NCI-H446 treated with DMSO at 0.1 percent for 48 hours (cell line): Measurements from ENCODE around the gene BARHL2.

ENCODE experiments used
- DNase-seq: peaks from one replicate; lab custom pipeline; 2025; lab: John Stamatoyannopoulos, UW

The BARHL2 gene

GRCh38 chr1:90716552-90717355 is at the start of gene BARHL2:
Gene BARHL2, minus strand, starts transcription at chr1:90717302. Its CDS starts 107 bp downstream, at chr1:90717195.
- no peak for DNase-seq

GRCh38 chr1:90763930-90764329 is 46.8 kb upstream of the BARHL2 start:
- DNase-seq: no peak

DNA sequence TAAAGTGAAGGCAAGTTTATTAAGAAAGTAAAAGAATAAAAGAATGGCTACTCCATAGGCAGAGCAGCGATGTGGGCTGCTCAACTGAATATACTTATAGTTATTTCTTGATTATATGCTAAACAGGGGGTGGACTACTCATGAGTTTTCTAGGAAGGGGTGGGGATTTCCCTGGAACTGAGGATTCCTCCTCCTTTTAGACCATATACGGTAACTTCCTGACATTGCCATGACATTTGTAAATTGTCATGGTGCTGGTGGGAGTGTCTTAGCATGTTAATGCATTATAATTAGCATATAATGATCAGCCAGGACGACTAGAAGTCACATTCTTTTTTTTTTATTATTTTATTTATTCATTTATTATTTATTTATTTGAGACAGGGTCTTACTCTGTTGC is 46.4 kb upstream of the BARHL2 start:
- no peak for DNase-seq

- peak; percentile 48 for DNase-seq
Observed at GRCh38 chr1:90761781-90762589, 44.9 kb upstream of the BARHL2 start.

DNA sequence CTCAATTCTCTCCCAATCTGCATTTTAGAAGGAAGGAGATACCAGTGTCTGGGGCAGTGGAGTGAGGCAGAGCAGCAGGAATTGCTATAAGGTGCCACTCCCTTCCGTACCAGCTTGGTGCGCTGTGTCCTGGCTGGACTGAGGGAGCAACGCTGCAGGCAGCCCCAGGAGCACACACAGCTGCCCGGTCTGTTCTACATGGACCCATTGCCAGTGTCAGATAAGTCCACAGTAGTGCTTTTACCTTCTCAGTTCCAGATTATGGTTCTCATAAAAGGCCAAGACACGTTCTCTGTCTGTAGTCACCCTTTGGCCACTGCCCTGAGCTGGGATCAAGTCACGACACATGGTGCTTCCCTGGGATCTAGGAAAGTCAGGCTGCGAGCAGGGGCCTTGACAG is 44.1 kb upstream of the BARHL2 start:
- no peak for DNase-seq

GRCh38 chr1:90753556-90753955 is 36.5 kb upstream of the BARHL2 start:
- no peak for DNase-seq

DNA sequence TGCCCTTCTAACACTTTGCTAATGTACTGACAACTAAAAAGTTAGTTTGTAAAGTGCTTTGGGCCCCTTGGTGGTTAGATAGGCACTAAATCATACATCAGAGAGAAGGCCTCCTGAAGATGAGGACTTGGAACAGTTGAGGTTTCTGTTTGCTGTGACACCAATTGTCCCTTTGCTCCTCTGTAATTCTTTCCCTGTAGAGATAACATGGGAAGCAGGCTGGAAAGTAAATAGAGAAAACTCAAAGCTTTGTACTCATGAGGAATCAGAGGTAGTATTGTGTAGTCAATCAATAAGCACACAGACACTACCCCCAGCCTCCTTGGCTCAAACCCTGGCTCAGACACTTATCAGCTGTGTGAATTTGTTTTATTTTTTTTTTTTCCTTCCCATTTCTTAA is 31.6 kb upstream of the BARHL2 start:
- DNase-seq: no peak

DNA sequence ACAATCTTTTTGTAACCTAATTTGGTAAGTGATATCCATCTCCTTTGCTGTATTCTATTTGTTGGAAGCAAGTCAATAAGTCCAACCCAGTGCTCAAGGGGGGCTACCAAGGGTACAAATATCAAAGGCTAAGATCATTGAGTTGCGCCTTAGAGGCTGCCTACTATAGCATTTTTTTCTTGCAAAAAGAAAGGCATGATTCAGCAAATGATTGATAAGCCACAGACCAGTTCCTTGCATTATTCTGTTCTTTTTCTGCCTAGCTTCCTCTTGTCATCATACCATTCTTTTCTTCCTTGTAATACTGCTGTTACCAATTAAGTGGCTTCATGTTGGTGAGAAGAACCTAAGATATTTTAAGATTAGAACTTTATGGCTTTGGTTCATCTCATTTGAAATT is 29.8 kb upstream of the BARHL2 start:
- DNase-seq: no peak

DNA sequence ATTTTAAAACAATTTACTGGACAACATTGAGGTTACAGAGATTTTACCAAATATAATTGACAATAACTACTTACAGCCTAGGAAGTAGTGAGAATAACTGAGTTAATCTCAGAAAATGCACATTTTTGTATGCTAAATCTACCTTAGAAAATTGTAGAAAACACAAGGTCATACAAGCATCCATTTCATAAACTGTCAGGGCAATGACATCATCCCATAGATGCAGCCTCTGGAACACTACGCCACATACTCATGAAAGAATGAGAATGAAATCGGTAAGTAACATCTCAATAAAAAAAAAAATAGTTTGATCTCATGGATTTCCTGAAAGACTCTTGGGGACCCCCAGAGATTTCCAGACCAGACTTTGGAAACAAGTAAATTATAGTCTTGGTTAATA is 28.9 kb upstream of the BARHL2 start:
- no peak for DNase-seq

GRCh38 chr1:90732136-90732535 is 15.0 kb upstream of the BARHL2 start:
- DNase-seq: peak; percentile 20

- DNase-seq: no peak
Observed at GRCh38 chr1:90731382-90732050, 14.4 kb upstream of the BARHL2 start.

GRCh38 chr1:90730243-90731022 is 13.3 kb upstream of the BARHL2 start:
- DNase-seq: no peak

DNA sequence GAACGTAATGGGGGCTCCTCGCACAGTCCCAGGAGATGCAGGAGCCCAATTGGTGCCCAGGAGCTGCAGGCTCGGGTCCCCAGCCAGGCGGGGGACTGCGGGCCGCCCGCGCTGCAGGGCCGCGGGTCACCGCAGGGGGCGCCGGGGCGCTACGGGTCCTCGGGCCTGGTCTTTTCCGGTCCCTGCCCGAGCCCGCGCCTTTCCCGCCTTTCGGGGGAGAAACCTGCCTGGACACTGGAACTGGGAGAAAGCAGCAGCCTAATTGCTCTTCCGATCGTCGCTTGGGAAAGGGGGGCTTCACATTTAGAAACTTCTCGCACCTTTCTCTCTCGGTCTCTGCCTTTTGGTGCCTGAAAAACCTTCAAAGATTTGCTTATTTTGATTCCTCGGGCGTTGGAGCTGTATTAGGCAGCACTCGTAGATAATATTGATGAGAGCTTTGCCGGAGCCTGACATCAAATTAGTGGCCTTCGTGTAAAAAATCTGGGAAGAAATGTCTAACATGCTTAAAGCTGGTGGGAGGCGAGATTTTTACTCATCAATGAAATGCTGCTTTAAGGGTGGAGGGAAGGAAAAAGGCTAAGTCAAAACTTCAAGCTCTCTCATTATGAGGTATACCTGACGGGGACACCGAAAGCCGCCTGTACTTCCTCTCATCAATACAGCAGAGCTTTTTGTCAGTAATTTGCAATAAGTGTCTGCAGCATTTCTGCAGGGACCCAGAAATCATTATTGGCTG is 12.6 kb upstream of the BARHL2 start:
- no peak for DNase-seq

- DNase-seq: no peak
Observed at GRCh38 chr1:90728502-90729287, 11.6 kb upstream of the BARHL2 start.

DNA sequence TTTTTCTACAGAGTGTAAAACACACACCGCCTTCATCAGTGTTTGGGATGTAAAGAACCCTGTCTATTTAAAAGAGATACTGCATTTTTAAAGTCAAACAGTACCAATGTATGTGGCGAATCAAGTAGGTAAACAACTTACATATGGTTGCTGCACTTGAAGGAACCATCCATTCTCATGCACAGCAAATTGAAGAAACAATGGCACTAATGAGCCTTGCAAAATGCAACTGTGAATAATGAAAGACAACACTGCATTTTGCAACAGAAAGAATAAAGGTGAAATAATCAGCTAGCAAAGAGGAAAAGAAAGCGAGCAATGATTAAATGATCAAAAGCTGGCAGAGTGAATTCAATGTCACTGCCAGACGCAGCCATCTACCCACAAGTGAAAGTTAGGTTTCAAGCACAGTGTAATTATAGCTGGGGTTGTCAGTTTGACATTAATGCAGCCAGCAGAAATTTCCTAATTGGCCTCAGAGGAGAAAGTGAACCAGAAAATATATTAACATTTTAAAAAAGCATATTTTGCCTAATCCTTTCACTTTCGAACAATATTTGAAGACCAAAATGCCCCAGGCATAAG is 10.9 kb upstream of the BARHL2 start:
- DNase-seq: no peak

GRCh38 chr1:90726986-90727480 is 9.9 kb upstream of the BARHL2 start:
- no peak for DNase-seq

DNA sequence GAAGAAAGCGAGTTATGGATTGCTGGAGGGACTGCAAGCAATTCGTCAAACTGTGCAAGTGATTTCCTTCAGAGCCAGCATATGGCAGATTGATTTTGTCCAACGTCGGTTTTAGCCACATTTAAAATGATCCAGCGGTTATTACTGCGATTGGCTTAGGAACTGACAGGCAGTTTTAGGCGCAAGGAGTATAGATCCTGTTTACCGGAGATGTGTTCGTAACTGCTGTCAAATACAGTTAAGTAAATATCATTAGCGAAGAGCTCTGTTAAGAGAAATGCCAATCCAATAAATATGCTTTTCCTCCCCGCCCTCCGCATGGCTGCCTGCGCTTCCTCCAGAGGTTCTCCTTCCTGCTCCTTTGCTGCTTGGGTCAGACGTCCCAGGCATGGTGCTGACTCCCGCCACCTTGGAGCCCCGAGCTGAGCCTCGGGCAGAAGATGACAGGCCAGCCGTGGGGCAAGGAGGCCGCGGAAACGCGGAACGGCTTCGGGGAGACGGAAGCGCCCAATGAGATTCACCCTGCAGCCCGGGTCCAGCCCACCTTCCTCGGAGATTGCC is 9.4 kb upstream of the BARHL2 start:
- no peak for DNase-seq

- DNase-seq: no peak
Observed at GRCh38 chr1:90725657-90726424, 8.7 kb upstream of the BARHL2 start.
